ENCODE measurements around the gene PLXNA2. TPM values are rescaled to one million over a fixed set of nuclear protein-coding genes. Genes with fewer than 3 reads are reported as not detected.

PLXNA2 gene
- total RNA-seq, 4 donors from 2014 or later, result 12.2 to 45.7 (median 21.8) TPM

DNA sequence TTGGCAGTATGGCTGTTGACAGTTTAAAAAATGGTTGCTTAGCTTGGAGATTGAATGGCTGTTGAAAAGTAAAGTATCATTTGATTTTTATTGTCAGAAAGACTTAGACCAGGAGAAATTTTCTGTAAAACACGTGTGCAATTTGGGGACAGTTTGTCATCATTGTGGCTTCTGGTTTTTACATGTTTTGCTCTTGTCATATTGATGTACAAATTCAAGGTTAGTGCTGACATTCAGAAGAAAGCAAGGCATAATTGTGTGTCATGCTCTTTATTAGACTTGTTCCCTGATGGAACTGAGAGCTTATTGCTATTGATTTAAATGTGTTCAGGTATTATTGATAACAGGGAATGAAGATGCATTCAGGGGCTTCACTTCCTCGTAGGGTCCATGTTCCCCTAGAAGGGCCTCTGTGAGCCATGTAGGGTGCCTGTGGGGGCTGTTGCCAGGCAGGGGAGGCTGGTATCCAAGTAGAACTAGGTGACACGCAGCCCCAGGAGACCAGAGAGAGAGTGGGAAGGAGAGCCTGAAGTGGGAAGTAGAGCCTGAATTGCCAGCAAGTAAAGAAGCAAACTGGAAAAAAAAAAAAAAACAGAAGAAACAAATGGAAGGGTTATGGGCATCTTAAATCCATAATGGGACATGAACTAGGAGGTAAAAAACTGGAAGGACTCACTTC lies 32.7 kb upstream of the PLXNA2 start:
- Histone ChIP-seq H3K4me1 (no peaks in the 10 kb centered on the region), H3K9me3 (no peaks in the 10 kb centered on the region), H3K27ac (no peak overlapping the region), H3K36me3 (no peaks in the 10 kb centered on the region), H3K27me3 (no peaks in the 10 kb centered on the region), H3K4me3 (replicated peaks in 1 of 3) (no peak overlapping the region)
- 87 to 89% methylated on average over 3 of the region's 3 CpGs for WGBS, 2 donors
- TF ChIP-seq POLR2A (IDR thresholded peaks at IDR 0.05), result no peak
- TF ChIP-seq, protein P1, sequence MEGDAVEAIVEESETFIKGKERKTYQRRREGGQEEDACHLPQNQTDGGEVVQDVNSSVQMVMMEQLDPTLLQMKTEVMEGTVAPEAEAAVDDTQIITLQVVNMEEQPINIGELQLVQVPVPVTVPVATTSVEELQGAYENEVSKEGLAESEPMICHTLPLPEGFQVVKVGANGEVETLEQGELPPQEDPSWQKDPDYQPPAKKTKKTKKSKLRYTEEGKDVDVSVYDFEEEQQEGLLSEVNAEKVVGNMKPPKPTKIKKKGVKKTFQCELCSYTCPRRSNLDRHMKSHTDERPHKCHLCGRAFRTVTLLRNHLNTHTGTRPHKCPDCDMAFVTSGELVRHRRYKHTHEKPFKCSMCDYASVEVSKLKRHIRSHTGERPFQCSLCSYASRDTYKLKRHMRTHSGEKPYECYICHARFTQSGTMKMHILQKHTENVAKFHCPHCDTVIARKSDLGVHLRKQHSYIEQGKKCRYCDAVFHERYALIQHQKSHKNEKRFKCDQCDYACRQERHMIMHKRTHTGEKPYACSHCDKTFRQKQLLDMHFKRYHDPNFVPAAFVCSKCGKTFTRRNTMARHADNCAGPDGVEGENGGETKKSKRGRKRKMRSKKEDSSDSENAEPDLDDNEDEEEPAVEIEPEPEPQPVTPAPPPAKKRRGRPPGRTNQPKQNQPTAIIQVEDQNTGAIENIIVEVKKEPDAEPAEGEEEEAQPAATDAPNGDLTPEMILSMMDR (IDR thresholded peaks at IDR 0.05), result no peak
- intact Hi-C loops (cut with DNase I), result no loop called here
- no peak for DNase-seq

DNA sequence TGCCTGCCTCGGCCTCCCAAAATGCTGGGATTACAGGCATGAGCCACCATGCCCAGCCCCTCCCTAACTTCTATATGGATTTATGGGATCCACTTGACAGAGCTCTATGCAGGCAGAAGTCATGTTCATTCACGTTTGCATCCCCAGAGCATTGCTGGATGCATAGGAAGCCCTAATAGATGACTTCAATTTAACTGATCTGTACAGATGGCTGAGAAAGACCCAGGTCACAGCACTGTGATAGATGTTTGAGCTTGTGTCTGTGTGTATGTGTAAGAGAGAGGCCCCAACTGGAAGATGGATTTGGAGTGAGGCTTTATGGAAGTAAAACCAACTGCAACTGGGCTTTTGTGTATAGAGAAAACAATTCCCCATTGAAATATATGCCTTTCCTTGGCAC lies 30.9 kb upstream of the PLXNA2 start:
- no peak overlapping the region for H3K4me3 ChIP-seq (replicated peaks in 1 of 3)
- H3K9me3 ChIP-seq, result no peaks in the 10 kb centered on the region
- 92 to 93% methylated on average over 2 of the region's 2 CpGs for WGBS, 2 donors
- no peaks in the 10 kb centered on the region for H3K36me3 ChIP-seq
- no peak for DNase-seq
- H3K27me3 ChIP-seq, result no peaks in the 10 kb centered on the region
- H3K27ac ChIP-seq, result no peak overlapping the region
- no peak for TF ChIP-seq POLR2A (IDR thresholded peaks at IDR 0.05)
- TF ChIP-seq, protein P1 (IDR thresholded peaks at IDR 0.05), result no peak
- intact Hi-C loops (cut with DNase I), result no loop called here
- peaks cover 0 to 8% of the 10 kb centered on the region in 2 donors for H3K4me1 ChIP-seq

DNA sequence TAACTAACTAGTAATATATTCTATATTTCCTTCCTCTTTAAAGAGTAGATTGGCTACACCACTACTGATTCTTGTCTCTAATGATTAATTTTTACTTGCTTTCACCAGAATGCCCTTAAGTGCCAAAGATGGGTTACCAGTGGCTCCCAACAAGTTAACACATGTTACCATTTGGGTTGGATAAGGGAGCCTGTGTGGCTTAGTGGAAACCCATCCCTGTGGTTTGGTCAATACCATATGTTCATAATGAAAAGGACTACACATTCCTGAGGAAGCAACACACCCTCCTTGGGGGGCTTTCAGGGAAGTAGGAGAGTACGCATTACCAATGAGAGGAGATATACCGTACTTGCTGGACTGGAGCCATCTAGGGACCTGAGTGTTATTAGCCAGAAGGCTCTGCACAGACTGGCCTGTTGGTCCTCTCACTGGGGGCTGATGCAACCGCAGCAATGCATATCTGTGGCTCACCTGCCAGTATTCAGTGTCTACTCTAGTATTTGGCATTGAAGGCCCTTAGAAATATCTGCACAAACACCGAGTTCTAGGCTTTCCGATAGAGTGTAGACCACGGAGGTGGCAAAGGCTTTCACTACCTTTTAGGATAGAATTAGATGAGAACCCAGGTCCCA lies 29.3 kb upstream of the PLXNA2 start:
- no peak for DNase-seq
- Histone ChIP-seq H3K9me3 (no peaks in the 10 kb centered on the region), H3K4me3 (replicated peaks in 1 of 3) (no peak overlapping the region), H3K4me1 (peaks cover 12 to 20% of the 10 kb centered on the region in 2 donors), H3K27ac (no peak overlapping the region), H3K27me3 (no peaks in the 10 kb centered on the region), H3K36me3 (no peaks in the 10 kb centered on the region)
- intact Hi-C loops (cut with DNase I), result no loop called here
- TF ChIP-seq POLR2A (IDR thresholded peaks at IDR 0.05), result no peak
- TF ChIP-seq, protein P1 (IDR thresholded peaks at IDR 0.05), result no peak
- 94 to 96% methylated on average over 6 of the region's 6 CpGs for WGBS, 2 donors

DNA sequence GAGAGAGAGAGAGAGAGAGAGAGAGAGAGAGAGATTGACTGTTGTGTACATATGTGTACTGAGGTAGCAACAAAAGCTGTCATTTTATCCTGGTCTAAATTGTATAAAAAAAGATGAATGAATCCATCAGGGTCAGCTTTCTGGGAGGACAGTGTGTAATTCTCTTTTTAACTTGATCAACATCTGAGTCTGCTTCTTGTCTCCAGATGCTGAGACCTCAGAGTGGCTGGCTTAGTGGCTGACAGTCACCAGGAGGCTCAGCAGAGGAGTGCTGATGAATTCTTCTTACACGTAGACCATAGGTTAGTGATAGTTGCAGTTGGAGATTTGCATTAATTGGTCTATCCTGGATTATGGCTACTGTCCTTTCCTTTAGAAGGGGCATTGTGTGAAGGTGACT lies 28.5 kb upstream of the PLXNA2 start:
- no peaks in the 10 kb centered on the region for H3K27me3 ChIP-seq
- no peak overlapping the region for H3K4me3 ChIP-seq (replicated peaks in 1 of 3)
- 76 to 96% methylated on average over 1 of the region's 1 CpG for WGBS, 2 donors
- no peak overlapping the region for H3K27ac ChIP-seq
- peaks cover 19 to 26% of the 10 kb centered on the region in 2 donors for H3K4me1 ChIP-seq
- H3K9me3 ChIP-seq, result no peaks in the 10 kb centered on the region
- no peak for DNase-seq
- TF ChIP-seq POLR2A (IDR thresholded peaks at IDR 0.05), result no peak
- TF ChIP-seq, protein P1 (IDR thresholded peaks at IDR 0.05), result no peak
- no peaks in the 10 kb centered on the region for H3K36me3 ChIP-seq
- intact Hi-C loops (cut with DNase I), result no loop called here

DNA sequence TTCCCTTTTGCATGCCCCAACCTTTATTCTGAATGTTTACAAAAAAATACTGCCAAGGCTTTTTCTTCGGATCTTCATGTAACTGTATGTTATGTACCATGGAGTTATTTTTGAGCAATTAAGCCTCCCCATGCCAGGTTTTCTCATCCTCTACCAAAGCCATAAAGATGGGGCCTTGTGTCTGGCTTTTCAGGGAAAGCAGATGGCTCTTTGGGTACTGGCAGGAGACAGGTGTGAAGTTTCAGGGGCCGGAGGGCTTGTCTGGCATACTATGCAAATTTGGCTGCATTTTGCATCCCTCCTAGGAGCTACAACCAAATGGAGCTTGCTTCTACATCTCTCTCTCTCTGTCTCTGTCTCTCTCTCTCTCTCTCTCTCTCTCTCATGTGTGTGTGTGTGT lies 28.1 kb upstream of the PLXNA2 start:
- no peaks in the 10 kb centered on the region for H3K9me3 ChIP-seq

More for the DNA sequence above, 28.1 kb upstream of the PLXNA2 start:
- Histone ChIP-seq H3K36me3 (no peaks in the 10 kb centered on the region), H3K4me3 (replicated peaks in 1 of 3) (no peak overlapping the region), H3K27me3 (no peaks in the 10 kb centered on the region), H3K27ac (no peak overlapping the region), H3K4me1 (peaks cover 23 to 30% of the 10 kb centered on the region in 2 donors)
- no peak for TF ChIP-seq POLR2A (IDR thresholded peaks at IDR 0.05)
- TF ChIP-seq, protein P1 (IDR thresholded peaks at IDR 0.05), result no peak
- no peak for DNase-seq
- intact Hi-C loops (cut with DNase I), result no loop called here
- 88% methylated on average over 2 of the region's 2 CpGs for WGBS, 2 donors
